OCI-M1 (cell line): ENCODE data around the gene MTRFR.
"Not testable (repeated sequence)": the region's sequence is repeated elsewhere in the genome, so short reads cannot be mapped to it uniquely, and the experiment has no call there.

ENCODE experiments used
- DNase-seq: peaks from one replicate; lab custom pipeline; 2025; lab: John Stamatoyannopoulos, UW

Gene MTRFR

DNA sequence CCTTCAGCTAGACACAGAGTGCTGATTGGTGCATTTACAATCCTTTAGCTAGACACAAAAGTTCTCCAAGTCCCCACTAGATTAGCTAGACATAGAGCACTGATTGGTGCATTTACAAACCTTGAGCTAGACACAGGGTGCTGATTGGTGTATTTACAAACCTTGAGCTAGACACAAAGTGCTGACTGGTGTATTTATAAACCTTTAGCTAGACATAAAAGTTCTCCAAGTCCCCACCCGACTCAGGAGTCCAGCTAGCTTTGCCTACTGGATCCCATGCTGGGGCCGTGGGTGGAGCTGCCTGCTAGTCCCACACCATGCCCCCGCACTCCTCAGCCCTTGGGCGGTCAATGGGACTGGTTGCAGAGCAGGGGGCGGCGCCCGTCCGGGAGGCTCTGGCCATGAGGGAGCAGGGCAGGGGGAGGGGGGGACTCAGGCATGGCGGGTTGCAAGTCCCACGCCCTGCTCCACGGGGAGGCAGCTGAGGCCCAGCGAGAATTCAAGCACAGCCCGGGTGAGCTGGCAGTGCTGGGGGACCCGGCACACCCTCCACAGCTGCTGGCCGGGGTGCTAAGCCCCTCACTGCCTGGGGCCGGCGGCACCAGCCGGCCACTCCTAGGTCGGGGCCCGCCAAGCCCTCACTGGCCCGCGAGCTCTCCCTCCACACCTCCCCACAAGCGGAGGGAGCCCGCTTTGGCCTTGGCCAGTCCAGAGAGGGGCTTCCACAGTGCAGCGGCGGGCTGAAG lies 15.9 kb downstream of the MTRFR start:
- not testable (repeated sequence) for DNase-seq

DNA sequence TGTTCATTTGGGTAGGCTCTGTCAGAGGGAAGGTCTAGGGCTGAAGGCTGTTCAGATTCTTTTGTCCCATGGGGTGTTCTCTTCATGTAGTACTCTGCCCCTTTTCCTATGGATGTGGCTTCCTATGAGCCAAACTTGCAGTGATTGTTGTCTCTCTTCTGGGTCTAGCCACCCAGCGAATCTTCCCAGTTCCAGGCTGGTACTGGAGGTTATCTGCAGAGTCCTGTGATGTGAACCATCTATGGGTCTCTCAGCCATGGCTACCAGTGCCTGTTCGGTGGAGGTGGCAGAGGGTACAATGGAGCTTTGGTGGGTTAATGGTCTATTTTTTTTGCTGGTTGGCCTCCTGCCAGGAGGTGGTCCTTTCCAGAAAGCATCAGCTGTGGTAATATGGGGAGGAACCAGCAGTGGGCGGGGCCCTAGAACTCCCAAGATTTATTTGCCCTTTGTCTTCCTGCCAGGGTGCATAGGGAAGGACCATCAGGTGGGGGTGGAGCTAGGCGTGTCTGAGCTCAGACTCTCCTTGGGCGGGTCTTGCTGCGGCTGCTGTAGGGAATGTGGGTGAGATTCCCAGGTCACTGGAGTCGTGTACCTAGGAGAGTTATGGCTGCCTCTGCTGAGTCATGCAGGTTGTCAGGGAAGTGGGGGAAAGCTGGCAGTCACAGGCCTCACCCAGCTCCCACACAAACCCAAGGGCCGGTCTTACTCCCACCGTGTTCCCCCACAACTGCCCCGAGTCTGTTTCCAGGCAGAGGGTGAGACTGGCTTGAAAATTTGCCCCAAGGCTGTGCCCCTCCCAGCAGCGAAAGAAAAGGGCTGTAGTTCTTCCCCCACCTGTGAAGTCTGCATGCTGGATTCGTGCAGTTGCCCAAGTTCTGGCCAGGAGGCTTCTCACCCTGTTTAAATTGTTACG lies 17.5 kb downstream of the MTRFR start:
- peak; percentile 13 for DNase-seq

DNA sequence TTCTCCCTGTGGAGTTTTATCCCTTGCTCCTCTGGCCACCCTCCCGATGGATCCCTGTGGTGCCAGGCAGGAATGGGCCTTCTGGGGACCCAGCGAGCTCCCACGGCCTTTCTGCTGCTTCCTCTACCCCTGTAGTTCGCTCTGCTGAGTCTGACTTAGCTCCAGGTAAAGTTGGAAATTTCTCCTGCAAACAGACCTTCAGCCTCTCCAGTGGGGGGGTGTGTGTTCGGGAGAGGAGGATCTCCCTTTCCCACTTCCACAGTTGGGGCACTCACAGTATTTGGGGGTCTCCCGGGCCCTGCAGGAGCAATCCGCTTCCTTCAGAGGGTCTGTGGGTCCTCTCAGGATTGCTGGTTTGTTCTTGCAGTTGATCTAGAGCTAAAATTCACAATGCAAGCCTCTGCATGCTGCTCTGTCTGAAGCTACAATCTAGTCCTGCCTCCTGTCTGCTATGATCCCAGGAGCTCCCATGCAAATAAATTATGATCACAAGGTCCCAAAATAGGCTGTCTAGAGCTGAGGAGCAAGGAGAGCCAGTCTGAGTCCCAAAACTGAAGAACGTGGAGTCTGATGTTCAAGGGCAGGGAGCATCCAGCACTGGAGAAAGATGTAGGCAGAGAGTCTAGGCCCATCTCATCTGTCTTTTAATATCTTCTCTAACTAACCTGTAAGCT lies 18.3 kb downstream of the MTRFR start:
- no peak for DNase-seq

GRCh38 chr12:123252365-123252764 lies 19.1 kb downstream of the MTRFR start:
- DNase-seq = not testable (repeated sequence)

- DNase-seq = no peak
Observed at GRCh38 chr12:123253641-123254459, 20.6 kb downstream of the MTRFR start.

- DNase-seq = no peak
Observed at GRCh38 chr12:123254853-123255446, 21.7 kb downstream of the MTRFR start.

DNA sequence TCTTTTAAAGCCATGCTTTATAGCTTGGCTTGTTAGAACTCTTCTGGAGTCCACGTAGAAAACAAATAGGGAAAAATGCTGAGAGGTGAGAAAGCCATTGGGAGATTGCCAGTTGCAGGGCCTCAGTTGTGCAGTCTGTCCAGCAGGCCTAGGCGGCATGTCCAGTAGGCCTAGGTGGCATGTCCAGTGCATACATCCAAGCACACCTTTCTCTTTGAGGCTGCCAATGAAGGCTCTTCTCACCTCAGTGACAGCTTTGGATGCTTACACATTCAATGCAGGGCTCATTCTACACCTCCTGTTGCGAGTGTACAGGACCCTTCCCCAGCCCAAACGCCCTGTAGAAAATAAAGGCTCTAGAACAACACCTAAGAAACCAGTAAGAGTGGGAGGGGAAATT lies 25.4 kb downstream of the MTRFR start:
- DNase-seq = no peak

- DNase-seq = no peak
Observed at GRCh38 chr12:123260081-123260480, 26.8 kb downstream of the MTRFR start.

DNA sequence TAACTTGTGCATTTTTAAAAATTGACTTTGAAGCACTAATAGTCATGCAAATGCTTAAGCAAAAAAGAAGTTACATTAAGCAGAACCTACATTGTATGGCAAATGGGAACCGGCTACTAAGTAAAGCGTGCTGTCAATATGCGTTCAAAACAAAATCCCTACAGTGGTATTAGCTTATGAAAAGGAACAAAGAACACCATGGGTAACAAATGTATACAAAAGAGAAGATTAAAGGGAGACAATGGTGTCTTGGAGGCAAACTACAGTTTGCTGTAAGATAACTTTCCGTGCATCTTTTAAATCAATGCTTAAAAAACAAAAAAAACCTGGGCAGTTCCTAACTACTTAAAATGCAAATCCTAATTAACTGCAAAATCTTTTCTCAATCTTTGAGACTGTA lies 28.0 kb downstream of the MTRFR start:
- DNase-seq = no peak

GRCh38 chr12:123263196-123263817 lies 30.1 kb downstream of the MTRFR start:
- no peak for DNase-seq

DNA sequence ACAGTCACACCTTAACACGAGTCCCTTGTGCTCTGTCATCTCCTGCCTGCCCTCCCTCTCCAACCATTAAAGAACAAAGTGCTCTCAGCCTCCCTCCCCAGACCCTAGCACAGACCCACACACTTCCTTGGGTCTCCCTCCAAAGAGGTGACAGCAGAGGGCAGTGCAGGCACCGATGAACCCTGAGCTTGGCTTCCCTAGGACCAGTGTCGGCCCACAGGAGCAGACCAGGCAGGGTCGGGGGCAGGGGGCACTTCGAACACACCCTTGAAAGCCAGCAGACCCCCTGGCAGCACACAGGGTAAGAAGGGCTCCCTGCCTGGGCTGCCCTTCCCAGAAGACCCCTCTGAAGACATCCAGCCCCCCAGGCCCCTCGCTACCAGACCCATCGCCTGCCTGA lies 31.4 kb downstream of the MTRFR start:
- DNase-seq = peak; percentile 35

DNA sequence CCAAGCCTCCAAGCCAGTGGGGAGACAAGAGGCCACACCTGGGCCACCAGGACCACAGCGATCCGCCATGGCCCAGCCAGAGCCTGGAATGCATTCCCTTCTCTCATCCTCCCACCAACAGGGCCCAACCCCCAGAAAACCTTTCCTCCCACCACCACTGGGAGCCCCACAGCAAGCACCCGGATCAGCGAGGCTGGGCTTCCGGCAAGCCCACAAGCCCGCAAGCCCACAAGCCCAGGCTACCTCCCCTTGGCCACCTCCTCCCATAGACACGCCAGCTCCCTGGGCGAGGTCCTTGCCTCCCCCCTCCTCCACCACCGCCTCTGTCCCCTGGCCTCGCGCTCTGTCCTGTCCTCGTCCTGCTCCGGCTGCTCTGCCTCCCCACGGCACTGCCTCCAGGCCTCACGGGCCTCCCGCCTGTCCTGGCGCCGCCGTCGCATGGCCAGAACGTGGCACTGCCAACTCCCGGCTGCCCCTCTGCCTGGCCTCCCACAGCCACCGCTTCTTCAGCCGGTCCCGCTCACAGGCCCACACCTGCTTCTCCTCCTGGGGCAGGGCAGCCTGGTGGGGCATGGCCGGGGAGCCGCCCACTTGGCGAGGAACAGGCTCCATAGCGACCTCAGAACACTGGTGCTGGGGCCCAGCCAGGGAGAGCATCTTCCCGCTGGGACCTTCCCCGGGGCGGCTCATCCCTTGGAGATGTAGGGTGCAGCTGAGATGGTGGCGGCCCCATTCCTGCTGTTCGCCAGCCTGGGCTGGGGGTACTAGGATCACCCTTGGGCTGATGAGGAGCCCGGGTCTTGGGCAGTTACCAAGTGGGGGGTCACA lies 32.8 kb downstream of the MTRFR start:
- no peak for DNase-seq

DNA sequence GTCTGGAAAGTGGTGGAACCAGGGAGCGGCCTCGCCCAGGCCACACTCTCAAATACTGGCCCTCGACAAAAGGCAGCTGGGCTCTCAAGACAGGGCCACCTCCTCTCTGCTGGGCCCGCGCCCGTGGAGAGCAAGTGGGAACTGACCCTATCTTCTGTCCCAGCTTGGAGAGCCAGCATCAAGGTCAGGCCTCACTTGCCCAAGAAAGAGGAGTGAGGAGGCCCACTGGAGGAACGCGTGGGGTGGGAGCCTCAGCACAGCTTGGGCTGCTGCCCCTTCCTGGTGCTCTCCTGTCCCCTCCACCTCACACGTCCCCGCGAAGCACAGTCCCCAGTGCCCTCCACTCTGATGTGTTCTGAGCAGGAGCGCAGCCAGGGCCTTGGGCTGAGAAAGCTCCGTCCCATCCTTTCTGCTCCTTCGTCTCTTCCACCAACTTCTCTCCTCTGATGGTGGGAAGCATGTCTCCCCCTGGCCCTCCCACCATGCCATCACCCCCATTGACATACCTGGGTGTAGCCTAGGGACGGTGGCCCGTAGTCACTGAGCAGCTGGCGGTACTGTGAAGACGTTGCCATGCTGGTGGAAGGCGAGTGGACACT lies 33.5 kb downstream of the MTRFR start:
- no peak for DNase-seq

DNA sequence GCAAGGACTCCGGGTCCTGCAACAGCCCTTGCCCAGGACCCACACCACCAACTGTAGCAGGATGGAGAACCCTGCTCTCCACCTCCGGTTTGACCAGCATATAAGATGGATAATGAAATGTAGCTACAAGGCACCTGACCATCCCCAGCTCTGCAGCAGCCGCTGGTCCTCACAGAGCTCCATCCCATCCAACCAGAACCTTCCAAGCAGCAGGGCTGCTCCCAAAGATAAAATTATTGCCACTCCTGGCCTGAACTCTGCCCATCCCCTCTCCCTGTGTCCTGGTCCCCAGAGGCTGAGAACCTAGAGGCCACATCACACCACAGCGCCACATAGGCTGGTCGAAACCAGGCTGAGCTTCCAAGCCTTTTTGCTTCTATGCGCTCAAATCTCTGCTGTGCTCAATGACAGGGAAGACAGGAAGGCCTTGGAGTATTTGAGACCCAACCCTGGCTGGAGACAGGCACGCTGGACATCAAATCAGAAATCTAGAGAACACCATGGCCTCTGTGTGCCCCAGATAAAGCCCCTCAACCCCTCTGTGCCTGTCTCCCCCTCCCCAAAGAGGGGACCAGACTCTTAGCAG lies 34.2 kb downstream of the MTRFR start:
- DNase-seq = no peak

GRCh38 chr12:123267991-123268843 lies 35.0 kb downstream of the MTRFR start:
- no peak for DNase-seq

DNA sequence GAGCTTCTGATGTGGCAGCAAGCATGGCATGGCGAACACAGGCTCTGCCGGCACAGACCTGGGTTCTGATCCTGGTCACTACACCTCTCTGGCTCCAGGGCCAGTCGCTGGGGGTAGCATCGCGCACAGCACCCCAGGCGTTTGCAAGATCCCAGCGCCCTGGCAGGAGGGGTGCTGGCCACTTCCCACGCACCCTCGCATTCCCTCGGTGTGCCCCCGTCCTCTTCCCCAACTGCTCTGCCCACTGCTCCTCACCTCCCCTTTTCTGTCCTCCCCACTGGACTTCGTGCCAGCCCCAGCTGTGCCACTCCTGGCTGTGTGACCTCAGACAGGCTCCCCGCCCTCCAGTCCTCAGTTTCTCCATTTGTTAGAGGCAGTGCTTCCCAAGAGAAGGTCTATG lies 35.6 kb downstream of the MTRFR start:
- no peak for DNase-seq

GRCh38 chr12:123269395-123269892 lies 36.2 kb downstream of the MTRFR start:
- no peak for DNase-seq

DNA sequence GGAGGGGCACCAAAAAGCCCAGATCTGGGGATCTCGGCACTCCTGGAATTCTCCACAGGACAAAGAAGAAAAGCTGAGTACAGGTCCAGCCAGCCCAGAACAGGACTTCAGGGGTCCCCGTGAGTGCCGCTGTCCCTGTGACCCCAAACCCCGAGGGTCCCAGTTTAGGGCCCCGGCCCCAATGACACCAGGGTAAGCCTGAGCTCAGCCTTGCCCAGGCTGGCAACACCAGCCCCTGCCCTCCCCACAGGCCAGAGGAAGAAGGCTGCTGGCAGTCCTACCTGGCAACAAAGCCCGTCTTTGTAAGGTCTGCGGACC lies 36.6 kb downstream of the MTRFR start:
- no peak for DNase-seq
